SK-N-SH treated with all-trans-retinoic acid at 6 μM for 48 hours (cell line): ENCODE data around the gene MRPS34.

Source experiments
- ARNTL ChIP-seq: fragments of 450-650 bp; formaldehyde crosslinking; IDR thresholded peaks from 2 replicates; pipeline ENCODE4 v1.5.0; 2020; ENCODE audit warnings: low read depth, mild to moderate bottlenecking, moderate library complexity, borderline replicate concordance
- ESRRG ChIP-seq: fragments of 250-450 bp; sonication (Bioruptor Pico); IDR thresholded peaks from 2 replicates; pipeline ENCODE4 v1.6.1; 2021; ENCODE audit warnings: mild to moderate bottlenecking
- RARB ChIP-seq: fragments of 250-450 bp; sonication (Bioruptor Pico); IDR thresholded peaks from 2 replicates; pipeline ENCODE4 v1.8.0; 2021; ENCODE audit warnings: mild to moderate bottlenecking, moderate library complexity
- SNAI2 ChIP-seq: fragments of 250-450 bp; sonication (Bioruptor Pico); IDR thresholded peaks from 2 replicates; pipeline ENCODE4 v1.5.0; 2020; ENCODE audit warnings: mild to moderate bottlenecking, moderate library complexity
- ZC3H10 ChIP-seq: fragments of 250-450 bp; sonication (Bioruptor Pico); IDR thresholded peaks from 2 replicates; pipeline ENCODE4 v1.5.1; 2021; ENCODE audit warnings: mild to moderate bottlenecking, moderate library complexity
- ZNF70 ChIP-seq: fragments of 450-650 bp; formaldehyde crosslinking; IDR thresholded peaks from 2 replicates; pipeline ENCODE4 v1.5.0; 2020; ENCODE audit warnings: mild to moderate bottlenecking, moderate library complexity
- TF ChIP-seq, protein P1 (sequence below): fragments of 250-450 bp; sonication (Bioruptor Pico); IDR thresholded peaks from 2 replicates; pipeline ENCODE4 v1.8.0; 2021; ENCODE audit warnings: low read depth, mild to moderate bottlenecking, moderate library complexity, borderline replicate concordance
- TF ChIP-seq, protein P2 (sequence below): fragments of 250-450 bp; sonication (Bioruptor Pico); IDR thresholded peaks from 2 replicates; pipeline ENCODE4 v1.8.0; 2020; ENCODE audit warnings: mild to moderate bottlenecking, moderate library complexity, borderline replicate concordance

- TF ChIP-seq SNAI2 (no peak), RARB (CRISPR knock-in tag) (no peak), ZNF70 (CRISPR knock-in tag) (no peak), ZC3H10 (CRISPR knock-in tag) (no peak), ARNTL (CRISPR knock-in tag) (no peak), ESRRG (CRISPR knock-in tag) (no peak)
- TF ChIP-seq, protein P1, sequence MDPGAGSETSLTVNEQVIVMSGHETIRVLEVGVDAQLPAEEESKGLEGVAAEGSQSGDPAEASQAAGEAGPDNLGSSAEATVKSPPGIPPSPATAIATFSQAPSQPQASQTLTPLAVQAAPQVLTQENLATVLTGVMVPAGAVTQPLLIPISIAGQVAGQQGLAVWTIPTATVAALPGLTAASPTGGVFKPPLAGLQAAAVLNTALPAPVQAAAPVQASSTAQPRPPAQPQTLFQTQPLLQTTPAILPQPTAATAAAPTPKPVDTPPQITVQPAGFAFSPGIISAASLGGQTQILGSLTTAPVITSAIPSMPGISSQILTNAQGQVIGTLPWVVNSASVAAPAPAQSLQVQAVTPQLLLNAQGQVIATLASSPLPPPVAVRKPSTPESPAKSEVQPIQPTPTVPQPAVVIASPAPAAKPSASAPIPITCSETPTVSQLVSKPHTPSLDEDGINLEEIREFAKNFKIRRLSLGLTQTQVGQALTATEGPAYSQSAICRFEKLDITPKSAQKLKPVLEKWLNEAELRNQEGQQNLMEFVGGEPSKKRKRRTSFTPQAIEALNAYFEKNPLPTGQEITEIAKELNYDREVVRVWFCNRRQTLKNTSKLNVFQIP: no peak
- TF ChIP-seq, protein P2, sequence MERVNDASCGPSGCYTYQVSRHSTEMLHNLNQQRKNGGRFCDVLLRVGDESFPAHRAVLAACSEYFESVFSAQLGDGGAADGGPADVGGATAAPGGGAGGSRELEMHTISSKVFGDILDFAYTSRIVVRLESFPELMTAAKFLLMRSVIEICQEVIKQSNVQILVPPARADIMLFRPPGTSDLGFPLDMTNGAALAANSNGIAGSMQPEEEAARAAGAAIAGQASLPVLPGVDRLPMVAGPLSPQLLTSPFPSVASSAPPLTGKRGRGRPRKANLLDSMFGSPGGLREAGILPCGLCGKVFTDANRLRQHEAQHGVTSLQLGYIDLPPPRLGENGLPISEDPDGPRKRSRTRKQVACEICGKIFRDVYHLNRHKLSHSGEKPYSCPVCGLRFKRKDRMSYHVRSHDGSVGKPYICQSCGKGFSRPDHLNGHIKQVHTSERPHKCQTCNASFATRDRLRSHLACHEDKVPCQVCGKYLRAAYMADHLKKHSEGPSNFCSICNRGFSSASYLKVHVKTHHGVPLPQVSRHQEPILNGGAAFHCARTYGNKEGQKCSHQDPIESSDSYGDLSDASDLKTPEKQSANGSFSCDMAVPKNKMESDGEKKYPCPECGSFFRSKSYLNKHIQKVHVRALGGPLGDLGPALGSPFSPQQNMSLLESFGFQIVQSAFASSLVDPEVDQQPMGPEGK (CRISPR knock-in tag): no peak
These were observed 46.7 kb upstream of the MRPS34 start for GRCh38 chr16:1819611-1820010.
